Liver (tissue), 9 donors: ENCODE measurements around the gene SMIM24. TPM values are rescaled to one million over a fixed set of nuclear protein-coding genes. Genes with fewer than 3 reads are reported as not detected.
"Not testable (repeated sequence)": the region's sequence is repeated elsewhere in the genome, so short reads cannot be mapped to it uniquely, and the experiment has no call there.

Experiments used
- DNase-seq: peaks from one replicate; pipeline ENCODE4 v3.0.0-alpha.2; 2017; ENCODE audit warnings: low spot score
- H3K27ac ChIP-seq, 2 donors: one replicate each; pipeline ENCODE4 v1.7.0; 2013; ENCODE audit warnings: inconsistent platforms in 2 of 2, low read length in 2 of 2, control low read depth in 1 of 2, low read depth in 1 of 2, mild to moderate bottlenecking in 1 of 2
- H3K27me3 ChIP-seq, 4 donors: one replicate each; pipeline versions ENCODE4 v1.6.1 to v1.7.0; 2013; ENCODE audit warnings: low read length in 3 of 4, inconsistent platforms in 1 of 4, mild to moderate bottlenecking in 1 of 4, moderate library complexity in 1 of 4; ENCODE audit not compliant: control insufficient read depth in 4 of 4, insufficient read depth in 4 of 4
- H3K36me3 ChIP-seq, 4 donors: one replicate each; pipeline versions ENCODE4 v1.6.1 to v1.7.0; 2013; ENCODE audit warnings: low read length in 3 of 4, mild to moderate bottlenecking in 3 of 4, low read depth in 1 of 4, moderate library complexity in 1 of 4; ENCODE audit not compliant: control insufficient read depth in 4 of 4, insufficient read depth in 3 of 4
- H3K4me1 ChIP-seq, 4 donors: one replicate each; pipeline versions ENCODE4 v1.6.1 to v1.7.0; 2013; ENCODE audit warnings: low read length in 3 of 4, mild to moderate bottlenecking in 3 of 4, moderate library complexity in 1 of 4; ENCODE audit not compliant: control insufficient read depth in 4 of 4, insufficient read depth in 4 of 4
- H3K4me3 ChIP-seq, 3 donors: one replicate each; pipeline versions ENCODE4 v1.6.1 to v1.7.0; 2013; ENCODE audit warnings: low read length in 3 of 3, control low read depth in 1 of 3, low read depth in 1 of 3, mild to moderate bottlenecking in 1 of 3
- H3K9ac ChIP-seq, 2 donors: one replicate each; pipeline ENCODE4 v1.7.0; 2013; ENCODE audit warnings: low read length in 2 of 2, mild to moderate bottlenecking in 2 of 2, moderate library complexity in 2 of 2, control low read depth in 1 of 2, low read depth in 1 of 2
- H3K9me3 ChIP-seq, 4 donors: one replicate each; pipeline versions ENCODE4 v1.6.1 to v1.7.0; 2013; ENCODE audit warnings: low read length in 3 of 4; ENCODE audit not compliant: control insufficient read depth in 4 of 4
- EGR1 ChIP-seq, 2 donors: IDR thresholded peaks; 2 replicates each; pipeline ENCODE4 v1.6.1; 2016 to 2018; ENCODE audit warnings: antibody characterized with exemption in 2 of 2, low read depth in 2 of 2
- FOXA1 ChIP-seq: IDR thresholded peaks from 2 replicates; pipeline ENCODE4 v1.6.1; 2016; ENCODE audit warnings: antibody characterized with exemption
- FOXA2 ChIP-seq: IDR thresholded peaks from 2 replicates; pipeline ENCODE4 v1.6.1; 2016; ENCODE audit warnings: antibody characterized with exemption
- GABPA ChIP-seq, 2 donors: IDR thresholded peaks in 1 of 2; conservative IDR thresholded peaks in 1 of 2; 2 replicates each; pipeline ENCODE4 v1.6.1; 2016; ENCODE audit warnings: antibody characterized with exemption in 2 of 2, mild to moderate bottlenecking in 1 of 2, moderate library complexity in 1 of 2
- HNF4A ChIP-seq, 2 donors: conservative IDR thresholded peaks; 2 replicates each; pipeline ENCODE4 v1.6.1; 2016; ENCODE audit warnings: antibody characterized with exemption in 2 of 2, mild to moderate bottlenecking in 2 of 2
- HNF4G ChIP-seq: IDR thresholded peaks from 2 replicates; pipeline ENCODE4 v1.6.1; 2016; ENCODE audit warnings: antibody characterized with exemption
- NR2F2 ChIP-seq: IDR thresholded peaks from 2 replicates; pipeline ENCODE4 v1.6.1; 2016; ENCODE audit warnings: antibody characterized with exemption
- RAD21 ChIP-seq, 2 donors: IDR thresholded peaks; 2 replicates each; pipeline ENCODE4 v1.6.1; 2016; ENCODE audit warnings: antibody characterized with exemption in 2 of 2, mild to moderate bottlenecking in 2 of 2
- RXRA ChIP-seq, 2 donors: IDR thresholded peaks; 2 replicates each; pipeline ENCODE4 v1.6.1; 2017 to 2018; ENCODE audit warnings: antibody characterized with exemption in 2 of 2, mild to moderate bottlenecking in 1 of 2
- SP1 ChIP-seq: IDR thresholded peaks from 2 replicates; pipeline ENCODE4 v1.6.1; 2018; ENCODE audit warnings: antibody characterized with exemption, mild to moderate bottlenecking
- TAF1 ChIP-seq: conservative IDR thresholded peaks from 2 replicates; pipeline ENCODE4 v1.6.1; 2016; ENCODE audit warnings: antibody characterized with exemption, mild to moderate bottlenecking
- YY1 ChIP-seq: IDR thresholded peaks from 2 replicates; pipeline ENCODE4 v1.6.1; 2016; ENCODE audit warnings: antibody characterized with exemption, mild to moderate bottlenecking
- WGBS: extraction: QIAGEN DNeasy Blood & Tissue Kit; methylation state at CpG from one replicate; pipeline ENCODE4 v1.1.7; 2013; 5-methylcytosine and 5-hydroxymethylcytosine counted together
- polyA plus RNA-seq, 2 donors: library from polyadenylated mRNA; stranded (reverse) in 1 of 2; unstranded in 1 of 2; fragments of 200-250 nt in 1 of 2; fragments of >200 nt in 1 of 2; fragmentation: Nextera tagmentation in 1 of 2; extraction: Ambion mirVana in 1 of 2; gene quantifications; one replicate each; pipeline versions ENCODE4 v1.2.1 to v1.2.3, GENCODE V29; 2013 to 2015
- total RNA-seq, 2 donors: library from RNA; depleted of rRNA; stranded (reverse); fragments of >200 nt; gene quantifications; one replicate each; pipeline ENCODE4 v1.2.3, GENCODE V29; 2014
- TF ChIP-seq, protein P1 (sequence below): IDR thresholded peaks from 2 replicates; pipeline ENCODE4 v1.6.1; 2016; ENCODE audit warnings: antibody characterized with exemption
- TF ChIP-seq, protein P2 (sequence below): IDR thresholded peaks from 2 replicates; pipeline ENCODE4 v1.6.1; 2016; ENCODE audit warnings: antibody characterized with exemption, mild to moderate bottlenecking
- TF ChIP-seq, protein P3 (sequence below): IDR thresholded peaks from 2 replicates; pipeline ENCODE4 v1.6.1; 2016; ENCODE audit warnings: antibody characterized with exemption
- TF ChIP-seq, protein P4 (sequence below): IDR thresholded peaks from 2 replicates; pipeline ENCODE4 v1.6.1; 2016; ENCODE audit warnings: antibody characterized with exemption
- TF ChIP-seq, protein P5 (sequence below): fragments of 150-350 bp; IDR thresholded peaks from 2 replicates; pipeline ENCODE4 v1.5.1; 2017; ENCODE audit warnings: improper control_type of control experiment, low read depth, low read length; ENCODE audit not compliant: missing input control
- donor health status: healthy.
- donor health status: healthy.
- donor health status: healthy.
- donor health status: healthy.
- donor health status: healthy.

SMIM24 gene
- total and polyA plus RNA-seq, 4 donors: 0.17 to 13.7 (median 2.8) TPM

DNA sequence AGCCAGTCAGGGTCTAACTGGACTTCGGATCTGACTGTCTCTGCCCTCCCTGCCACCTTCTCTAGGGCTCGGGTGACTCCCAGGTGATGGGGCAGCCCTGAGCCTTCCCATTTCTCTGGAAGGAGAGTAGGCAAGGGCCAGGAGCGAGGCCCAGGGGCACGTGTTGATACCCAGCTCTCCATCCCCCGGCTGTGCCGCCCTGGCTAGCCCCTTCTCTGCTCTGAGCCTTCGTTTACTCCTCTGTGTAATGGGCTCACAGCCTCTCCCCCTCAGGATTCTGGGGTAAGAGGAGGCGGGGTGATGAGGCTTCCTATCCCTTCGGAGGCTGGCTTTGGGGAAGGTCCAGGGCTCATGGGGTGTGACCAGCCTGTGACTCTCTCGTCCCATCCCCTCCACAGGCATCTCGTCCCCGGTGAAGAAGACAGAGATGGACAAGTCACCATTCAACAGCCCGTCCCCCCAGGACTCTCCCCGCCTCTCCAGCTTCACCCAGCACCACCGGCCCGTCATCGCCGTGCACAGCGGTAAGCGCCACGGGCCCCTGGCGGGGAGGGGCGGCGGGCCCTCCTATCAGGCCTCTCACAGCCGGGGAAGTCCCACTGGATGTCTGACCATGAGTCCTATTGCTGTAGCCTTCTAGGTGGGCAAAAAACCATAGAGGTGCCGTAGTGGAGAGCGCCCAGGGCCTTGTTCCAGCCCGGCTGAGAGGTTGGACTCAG is 31.6 kb downstream of the SMIM24 start (continued):
- TF ChIP-seq HNF4G: no peak
- TF ChIP-seq RAD21 (IDR thresholded peaks at IDR 0.05): no peak
- no peak for TF ChIP-seq GABPA (IDR thresholded peaks at IDR 0.05 in 1 of 2, conservative IDR thresholded peaks at IDR 0.05 in 1 of 2)
- no peak for TF ChIP-seq RXRA (IDR thresholded peaks at IDR 0.05)
- no peak for TF ChIP-seq FOXA1
- TF ChIP-seq, protein P1, sequence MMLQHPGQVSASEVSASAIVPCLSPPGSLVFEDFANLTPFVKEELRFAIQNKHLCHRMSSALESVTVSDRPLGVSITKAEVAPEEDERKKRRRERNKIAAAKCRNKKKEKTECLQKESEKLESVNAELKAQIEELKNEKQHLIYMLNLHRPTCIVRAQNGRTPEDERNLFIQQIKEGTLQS: no peak

DNA sequence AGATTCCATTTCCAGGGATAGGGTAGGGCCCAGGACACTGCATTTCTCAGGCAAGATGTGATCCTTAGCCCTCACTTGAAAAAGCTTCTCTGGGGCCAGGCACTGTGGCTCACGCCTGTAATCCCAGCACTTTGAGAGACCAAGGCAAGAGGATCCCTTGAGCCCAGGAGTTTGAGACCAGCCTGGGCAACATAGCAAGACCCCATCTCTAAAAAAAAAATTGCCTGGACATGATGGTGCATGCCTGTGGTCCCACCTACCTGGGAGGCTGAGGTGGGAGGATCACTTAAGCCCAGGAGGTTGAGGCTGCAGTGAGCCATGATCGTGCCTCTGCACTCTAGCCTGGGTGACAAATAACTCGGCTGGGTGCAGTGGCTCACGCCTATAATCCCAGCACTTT is 33.7 kb downstream of the SMIM24 start:
- not testable (repeated sequence) for H3K4me3 ChIP-seq, H3K9ac ChIP-seq, H3K27ac ChIP-seq, DNase-seq, H3K27me3 ChIP-seq, H3K9me3 ChIP-seq
- Histone ChIP-seq H3K36me3 (peaks cover 24 to 49% (median 32%) of the 10 kb centered on the region in 4 donors), H3K4me1 (peaks cover 0 to 20% (median 6%) of the 10 kb centered on the region in 4 donors)
- over 99% methylated on average over 4 of the region's 4 CpGs for WGBS

DNA sequence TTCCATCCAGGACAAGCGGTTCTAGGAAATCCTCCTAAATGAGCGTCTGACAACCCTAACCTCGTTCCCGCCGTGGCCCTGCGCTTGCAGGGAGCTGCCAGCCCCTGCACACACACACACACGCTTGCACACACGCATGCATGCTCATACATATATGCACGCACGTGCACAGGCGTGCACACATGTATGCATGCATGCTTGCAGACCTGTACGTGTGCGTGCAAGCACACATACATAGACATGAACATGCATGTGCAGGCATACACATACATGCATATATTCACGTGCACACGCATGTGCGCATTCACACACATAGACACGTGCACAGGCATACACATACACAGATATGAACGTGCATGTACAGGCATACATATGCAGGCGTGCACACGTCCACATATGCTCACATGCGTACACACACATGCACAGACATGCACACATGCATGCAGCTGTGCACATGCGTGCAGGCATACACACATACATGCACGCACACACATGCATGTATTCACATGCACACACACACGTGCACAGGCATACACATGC is 35.6 kb downstream of the SMIM24 start:
- no peak for TF ChIP-seq YY1
- TF ChIP-seq, protein P2, sequence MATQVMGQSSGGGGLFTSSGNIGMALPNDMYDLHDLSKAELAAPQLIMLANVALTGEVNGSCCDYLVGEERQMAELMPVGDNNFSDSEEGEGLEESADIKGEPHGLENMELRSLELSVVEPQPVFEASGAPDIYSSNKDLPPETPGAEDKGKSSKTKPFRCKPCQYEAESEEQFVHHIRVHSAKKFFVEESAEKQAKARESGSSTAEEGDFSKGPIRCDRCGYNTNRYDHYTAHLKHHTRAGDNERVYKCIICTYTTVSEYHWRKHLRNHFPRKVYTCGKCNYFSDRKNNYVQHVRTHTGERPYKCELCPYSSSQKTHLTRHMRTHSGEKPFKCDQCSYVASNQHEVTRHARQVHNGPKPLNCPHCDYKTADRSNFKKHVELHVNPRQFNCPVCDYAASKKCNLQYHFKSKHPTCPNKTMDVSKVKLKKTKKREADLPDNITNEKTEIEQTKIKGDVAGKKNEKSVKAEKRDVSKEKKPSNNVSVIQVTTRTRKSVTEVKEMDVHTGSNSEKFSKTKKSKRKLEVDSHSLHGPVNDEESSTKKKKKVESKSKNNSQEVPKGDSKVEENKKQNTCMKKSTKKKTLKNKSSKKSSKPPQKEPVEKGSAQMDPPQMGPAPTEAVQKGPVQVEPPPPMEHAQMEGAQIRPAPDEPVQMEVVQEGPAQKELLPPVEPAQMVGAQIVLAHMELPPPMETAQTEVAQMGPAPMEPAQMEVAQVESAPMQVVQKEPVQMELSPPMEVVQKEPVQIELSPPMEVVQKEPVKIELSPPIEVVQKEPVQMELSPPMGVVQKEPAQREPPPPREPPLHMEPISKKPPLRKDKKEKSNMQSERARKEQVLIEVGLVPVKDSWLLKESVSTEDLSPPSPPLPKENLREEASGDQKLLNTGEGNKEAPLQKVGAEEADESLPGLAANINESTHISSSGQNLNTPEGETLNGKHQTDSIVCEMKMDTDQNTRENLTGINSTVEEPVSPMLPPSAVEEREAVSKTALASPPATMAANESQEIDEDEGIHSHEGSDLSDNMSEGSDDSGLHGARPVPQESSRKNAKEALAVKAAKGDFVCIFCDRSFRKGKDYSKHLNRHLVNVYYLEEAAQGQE: no peak
- TF ChIP-seq RAD21 (IDR thresholded peaks at IDR 0.05): no peak
- TF ChIP-seq NR2F2: no peak
- no peak for TF ChIP-seq HNF4G
- no peak for TF ChIP-seq HNF4A (conservative IDR thresholded peaks at IDR 0.05)
- no peak for TF ChIP-seq TAF1
- TF ChIP-seq EGR1 (IDR thresholded peaks at IDR 0.05; ENCODE audit: low read depth in 2 of 2): no peak
- TF ChIP-seq FOXA2: no peak
- no peak for TF ChIP-seq SP1
- TF ChIP-seq, protein P1: no peak
- TF ChIP-seq, protein P3, sequence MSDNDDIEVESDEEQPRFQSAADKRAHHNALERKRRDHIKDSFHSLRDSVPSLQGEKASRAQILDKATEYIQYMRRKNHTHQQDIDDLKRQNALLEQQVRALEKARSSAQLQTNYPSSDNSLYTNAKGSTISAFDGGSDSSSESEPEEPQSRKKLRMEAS: no peak
- TF ChIP-seq, protein P4, sequence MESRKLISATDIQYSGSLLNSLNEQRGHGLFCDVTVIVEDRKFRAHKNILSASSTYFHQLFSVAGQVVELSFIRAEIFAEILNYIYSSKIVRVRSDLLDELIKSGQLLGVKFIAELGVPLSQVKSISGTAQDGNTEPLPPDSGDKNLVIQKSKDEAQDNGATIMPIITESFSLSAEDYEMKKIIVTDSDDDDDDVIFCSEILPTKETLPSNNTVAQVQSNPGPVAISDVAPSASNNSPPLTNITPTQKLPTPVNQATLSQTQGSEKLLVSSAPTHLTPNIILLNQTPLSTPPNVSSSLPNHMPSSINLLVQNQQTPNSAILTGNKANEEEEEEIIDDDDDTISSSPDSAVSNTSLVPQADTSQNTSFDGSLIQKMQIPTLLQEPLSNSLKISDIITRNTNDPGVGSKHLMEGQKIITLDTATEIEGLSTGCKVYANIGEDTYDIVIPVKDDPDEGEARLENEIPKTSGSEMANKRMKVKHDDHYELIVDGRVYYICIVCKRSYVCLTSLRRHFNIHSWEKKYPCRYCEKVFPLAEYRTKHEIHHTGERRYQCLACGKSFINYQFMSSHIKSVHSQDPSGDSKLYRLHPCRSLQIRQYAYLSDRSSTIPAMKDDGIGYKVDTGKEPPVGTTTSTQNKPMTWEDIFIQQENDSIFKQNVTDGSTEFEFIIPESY: no peak
- TF ChIP-seq, protein P5, sequence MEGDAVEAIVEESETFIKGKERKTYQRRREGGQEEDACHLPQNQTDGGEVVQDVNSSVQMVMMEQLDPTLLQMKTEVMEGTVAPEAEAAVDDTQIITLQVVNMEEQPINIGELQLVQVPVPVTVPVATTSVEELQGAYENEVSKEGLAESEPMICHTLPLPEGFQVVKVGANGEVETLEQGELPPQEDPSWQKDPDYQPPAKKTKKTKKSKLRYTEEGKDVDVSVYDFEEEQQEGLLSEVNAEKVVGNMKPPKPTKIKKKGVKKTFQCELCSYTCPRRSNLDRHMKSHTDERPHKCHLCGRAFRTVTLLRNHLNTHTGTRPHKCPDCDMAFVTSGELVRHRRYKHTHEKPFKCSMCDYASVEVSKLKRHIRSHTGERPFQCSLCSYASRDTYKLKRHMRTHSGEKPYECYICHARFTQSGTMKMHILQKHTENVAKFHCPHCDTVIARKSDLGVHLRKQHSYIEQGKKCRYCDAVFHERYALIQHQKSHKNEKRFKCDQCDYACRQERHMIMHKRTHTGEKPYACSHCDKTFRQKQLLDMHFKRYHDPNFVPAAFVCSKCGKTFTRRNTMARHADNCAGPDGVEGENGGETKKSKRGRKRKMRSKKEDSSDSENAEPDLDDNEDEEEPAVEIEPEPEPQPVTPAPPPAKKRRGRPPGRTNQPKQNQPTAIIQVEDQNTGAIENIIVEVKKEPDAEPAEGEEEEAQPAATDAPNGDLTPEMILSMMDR: no peak
- Histone ChIP-seq H3K4me3 (no peak overlapping the region), H3K36me3 (peaks cover 24 to 48% (median 35%) of the 10 kb centered on the region in 4 donors), H3K9me3 (no peaks in the 10 kb centered on the region), H3K9ac (no peak overlapping the region), H3K4me1 (peaks cover 0 to 17% (median 2%) of the 10 kb centered on the region in 4 donors), H3K27me3 (no peaks in the 10 kb centered on the region), H3K27ac (no peak overlapping the region)
- WGBS: 79% methylated on average over 24 of the region's 24 CpGs
- DNase-seq: no peak
